CD4-positive, alpha-beta T cell treated with Interleukin-6 for 4 hours (primary cell): ENCODE measurements around the gene ALCAM.

ENCODE experiments used
- DNase-seq: peaks from one replicate; pipeline ENCODE4 v3.0.0-alpha.2; 2020; ENCODE audit warnings: mixed read lengths

Gene ALCAM

DNA sequence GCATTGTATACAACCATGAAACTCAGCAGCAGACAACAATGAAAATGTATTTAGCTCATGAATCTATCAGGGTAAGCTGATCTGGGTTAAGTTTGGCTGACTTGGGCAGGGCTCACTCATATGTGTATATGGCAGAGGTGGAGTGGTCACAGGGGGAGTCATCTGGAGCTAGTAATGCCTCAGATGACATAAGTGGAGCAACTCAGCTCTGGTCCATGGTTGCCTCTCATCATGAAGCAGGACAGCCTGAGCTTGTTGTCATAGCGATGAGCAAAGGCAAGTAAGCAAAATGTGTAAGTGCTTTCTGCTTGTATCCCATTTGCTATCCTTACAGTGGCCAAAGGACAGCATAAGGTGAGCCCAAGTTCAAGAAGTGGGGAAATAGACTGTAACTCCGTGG lies 64.5 kb downstream of the ALCAM start:
- no peak for DNase-seq

DNA sequence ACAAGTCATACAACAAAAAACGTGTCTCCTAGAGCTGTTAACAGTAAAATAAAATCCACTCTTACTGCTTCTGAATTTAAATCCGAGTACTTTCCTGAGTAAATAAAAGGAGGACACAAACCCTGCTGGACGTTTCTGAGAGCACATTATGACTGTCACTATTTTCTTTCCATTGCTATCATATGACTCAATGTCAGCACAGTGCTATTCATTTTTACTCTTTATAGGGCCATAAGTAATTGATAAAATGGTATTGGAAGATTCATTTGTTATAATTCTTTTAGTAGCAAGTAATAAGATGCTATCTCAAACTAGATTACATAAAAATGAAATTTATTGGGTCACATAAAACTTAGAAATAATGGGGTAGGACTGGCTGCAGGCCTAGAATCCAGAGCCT lies 68.6 kb downstream of the ALCAM start:
- DNase-seq, result no peak

DNA sequence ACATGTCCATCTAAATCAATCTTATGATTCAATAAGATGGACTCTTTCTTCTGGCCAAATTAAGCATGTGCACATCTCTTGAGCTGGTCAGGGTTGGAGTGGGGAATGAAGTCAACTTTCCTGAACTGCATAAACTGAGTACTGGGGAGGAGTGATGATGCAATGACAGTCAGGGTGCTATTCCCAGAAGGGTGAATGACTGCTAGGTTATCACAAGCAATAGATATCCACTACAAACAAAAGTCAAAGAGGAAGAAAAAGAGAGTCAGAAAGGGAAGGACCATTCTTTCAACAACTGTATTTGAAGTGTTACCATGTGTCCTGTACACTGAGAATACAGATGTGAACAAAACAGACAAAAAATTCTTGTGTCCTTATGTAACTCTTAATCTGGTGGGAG lies 70.0 kb downstream of the ALCAM start:
- DNase-seq, result no peak

DNA sequence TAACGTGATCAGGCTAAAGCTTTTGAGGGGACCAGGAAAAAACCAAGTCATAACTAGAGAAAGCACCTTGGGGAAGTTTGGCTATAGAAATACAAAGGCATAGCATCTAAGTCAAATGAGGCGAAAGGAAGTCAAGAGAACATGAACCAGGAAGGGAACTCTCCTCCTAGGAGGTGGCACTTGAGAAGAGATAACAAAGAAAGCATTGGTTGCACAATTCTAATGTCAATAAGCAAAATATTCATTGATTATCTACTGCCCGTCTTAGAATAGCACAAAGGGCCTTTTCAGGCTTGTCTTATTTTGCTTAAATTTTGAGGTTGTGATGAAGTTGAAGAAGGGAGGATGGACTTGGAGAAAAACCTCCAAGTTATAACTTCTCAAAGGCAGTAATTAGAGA lies 73.4 kb downstream of the ALCAM start:
- DNase-seq, result no peak

DNA sequence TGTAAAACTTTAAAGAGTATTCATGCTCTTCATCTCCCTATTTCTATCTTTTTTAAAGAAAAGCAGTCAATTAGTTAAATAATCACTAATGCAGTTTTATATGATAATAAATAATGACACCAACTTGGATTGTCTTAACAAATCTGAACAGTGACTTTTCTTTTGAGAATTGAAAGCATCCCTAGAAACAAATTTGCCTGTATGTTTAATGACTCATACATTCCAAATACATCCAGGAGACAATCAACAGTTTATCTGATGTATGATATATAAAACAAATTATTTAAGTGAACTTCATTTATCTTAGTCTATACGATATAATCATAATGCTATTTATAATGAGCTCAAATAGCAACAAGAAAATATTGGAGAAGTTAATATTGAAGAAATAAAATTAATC lies 78.0 kb downstream of the ALCAM start:
- no peak for DNase-seq

DNA sequence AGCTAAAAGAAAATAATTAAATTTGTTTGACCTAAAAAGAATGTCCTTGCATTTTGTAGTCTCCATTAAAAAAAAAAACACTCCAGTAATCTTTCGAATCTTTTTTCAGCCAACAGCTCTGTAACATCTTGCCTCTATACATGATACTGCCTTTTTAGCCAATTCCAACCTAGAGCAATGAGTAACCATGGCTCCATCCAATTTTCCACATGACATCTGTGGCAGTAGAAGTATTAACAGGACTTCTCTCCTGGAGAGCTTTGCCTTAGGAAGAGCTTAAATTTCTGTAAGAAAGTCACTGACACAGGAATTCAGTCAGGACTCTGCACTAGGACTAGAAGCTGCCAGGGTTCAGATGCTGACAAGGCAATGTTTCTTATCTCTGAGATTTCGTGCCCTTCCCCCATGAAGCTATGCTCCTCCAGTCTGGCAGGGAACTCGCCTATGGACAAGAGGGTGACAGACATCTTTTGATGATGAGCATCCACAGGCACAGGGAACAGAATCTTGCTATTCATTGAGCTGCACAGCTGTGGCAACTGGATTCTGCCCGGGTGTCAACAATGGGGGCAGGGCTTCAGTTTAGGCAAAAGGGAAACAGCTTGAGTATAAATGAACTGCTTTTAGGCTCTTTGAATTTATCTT lies 81.8 kb downstream of the ALCAM start:
- DNase-seq, result no peak

DNA sequence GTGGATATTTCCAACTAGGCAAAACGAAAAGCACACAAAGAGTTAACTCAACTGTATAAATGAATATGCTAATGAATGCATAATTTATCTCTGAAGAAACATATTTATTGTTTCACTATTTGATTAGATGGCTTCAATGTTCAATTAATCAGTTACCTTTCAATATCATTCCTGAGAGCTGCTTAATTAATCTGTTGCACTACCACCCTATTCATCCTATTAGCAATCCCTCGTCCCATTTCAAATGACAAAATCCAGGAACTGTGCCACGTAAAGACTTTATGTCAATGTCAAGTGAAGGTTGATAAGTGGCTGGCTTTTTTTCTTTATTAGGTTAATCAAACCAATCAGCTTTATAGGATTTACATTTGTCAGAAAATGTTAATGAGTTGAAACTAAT lies 82.7 kb downstream of the ALCAM start:
- no peak for DNase-seq

DNA sequence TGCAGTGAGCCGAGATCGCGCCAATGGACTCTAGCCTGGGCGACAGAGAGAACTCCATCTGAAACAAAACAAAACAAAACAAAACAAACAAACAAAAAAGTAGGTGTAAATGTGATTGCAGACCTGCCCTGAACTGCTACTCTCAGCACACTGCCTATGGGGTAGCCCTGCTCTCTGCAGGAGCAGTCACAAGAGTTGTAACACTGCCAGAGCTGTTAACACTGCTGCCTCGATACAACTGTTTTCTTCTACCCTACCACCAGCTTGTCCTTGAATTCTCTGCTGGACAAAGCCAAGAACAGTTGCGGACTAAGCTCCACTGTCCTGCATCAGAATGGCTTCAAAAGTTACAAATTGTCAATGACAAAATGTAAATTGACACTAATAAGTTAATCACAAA lies 89.3 kb downstream of the ALCAM start:
- DNase-seq, result no peak

DNA sequence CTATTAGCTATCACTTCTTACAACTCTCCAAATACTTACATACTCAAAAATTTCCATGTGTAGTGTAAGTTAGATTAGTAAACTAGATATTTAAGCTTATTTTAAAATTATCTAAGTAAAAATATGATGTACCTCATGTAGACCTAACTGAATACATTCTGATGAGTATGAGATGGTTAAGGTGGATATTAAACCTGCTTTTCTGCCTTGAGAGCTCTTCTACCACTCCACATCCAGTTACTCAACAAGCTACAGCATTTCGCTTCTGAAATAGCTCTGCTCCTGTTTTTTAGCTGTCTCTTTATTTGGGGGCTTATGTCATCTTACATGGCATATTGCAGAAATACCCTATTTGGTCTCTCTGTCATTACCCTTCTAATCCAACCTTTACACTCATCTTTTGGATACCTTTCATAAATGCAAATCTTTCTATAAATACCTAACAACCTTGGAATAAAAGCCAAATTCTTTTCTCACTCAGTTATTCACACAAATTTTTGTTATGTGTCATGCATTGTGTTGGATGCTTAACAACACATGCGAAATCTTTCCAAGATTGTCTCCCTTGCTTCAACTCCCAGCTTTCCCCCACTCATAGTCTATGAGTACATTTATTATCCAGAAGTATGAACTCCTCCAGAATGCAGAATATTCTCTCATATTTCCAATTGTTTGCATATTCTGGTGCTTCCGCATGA lies 92.0 kb downstream of the ALCAM start:
- no peak for DNase-seq

DNA sequence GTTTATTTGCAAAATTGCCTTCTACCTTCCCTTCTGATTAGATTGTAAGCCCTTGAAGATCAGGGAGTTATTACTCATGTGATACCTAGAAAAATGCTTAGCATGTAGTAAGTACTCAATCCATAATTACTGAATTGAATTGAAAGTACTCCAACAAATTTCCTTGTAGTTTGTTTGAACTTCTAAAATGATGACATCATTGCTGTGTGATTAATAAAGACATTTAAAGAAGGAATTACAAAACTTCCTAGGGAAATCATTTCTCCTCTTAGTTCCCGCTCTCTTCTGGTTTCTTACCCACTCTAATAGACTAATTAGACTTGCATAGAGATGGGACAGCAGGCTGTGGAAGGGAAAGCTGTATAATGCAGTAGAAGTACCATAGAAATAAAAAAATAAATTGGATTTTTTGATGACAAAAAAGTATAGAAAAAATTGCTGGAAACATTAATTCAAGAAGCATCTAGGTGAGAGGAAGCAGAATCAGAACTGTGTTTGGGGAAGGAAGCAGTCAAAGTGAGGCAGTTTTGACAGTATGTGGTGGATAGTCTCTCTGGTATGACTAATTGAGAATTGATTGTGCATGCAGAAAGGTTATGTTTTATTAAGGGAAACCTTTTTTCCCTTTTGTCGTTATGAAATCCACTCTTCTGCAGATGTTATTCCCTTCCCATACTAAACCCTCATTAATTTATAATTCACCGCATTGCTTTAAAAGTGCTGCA lies 93.0 kb downstream of the ALCAM start:
- DNase-seq, result no peak

DNA sequence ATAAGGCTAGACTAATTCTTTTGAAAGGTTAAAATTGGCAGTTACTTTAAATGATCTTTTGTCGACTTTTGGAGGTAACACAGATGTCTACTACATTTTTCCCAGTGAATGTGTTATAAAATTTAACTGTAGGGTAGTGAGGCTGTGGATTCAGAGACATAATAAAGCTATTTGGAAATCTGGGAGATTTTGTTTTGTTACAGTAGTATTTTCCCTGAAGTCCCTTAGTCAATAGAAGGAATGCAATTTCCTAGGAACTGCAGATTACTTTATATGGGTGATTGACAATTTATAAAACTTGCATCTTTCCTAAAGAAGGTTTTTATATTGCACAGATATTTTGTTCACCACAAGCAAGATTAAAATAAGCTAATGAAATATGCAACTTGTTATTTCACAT lies 96.9 kb downstream of the ALCAM start:
- DNase-seq, result no peak

DNA sequence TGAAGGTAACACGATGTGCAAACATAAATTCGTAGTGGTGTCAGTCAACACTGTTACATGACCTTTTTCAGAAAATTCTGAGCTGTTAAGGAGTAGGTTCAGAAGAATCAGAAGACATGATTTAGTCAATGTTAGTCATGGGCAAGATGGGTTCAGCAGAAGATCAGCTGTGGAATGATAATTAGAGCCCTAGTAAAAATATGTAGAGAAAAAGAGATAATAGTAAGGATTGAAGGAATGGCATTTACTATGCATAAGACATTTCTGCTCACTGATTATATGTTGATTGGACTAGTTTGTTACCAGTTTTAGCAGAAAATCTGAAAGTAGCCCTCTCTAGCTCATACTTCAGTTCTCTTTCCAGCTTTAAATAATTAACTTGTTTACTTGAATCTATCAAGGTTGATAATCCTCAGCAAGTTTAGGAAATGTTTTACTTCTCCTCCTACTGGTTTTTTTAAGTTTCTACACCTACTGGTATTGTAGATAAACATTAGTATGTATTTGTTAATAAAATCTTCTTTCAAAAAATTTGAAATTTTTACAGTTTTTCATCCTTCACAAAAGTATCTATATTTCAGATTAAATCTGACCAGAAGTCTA lies 98.6 kb downstream of the ALCAM start:
- DNase-seq, result no peak

DNA sequence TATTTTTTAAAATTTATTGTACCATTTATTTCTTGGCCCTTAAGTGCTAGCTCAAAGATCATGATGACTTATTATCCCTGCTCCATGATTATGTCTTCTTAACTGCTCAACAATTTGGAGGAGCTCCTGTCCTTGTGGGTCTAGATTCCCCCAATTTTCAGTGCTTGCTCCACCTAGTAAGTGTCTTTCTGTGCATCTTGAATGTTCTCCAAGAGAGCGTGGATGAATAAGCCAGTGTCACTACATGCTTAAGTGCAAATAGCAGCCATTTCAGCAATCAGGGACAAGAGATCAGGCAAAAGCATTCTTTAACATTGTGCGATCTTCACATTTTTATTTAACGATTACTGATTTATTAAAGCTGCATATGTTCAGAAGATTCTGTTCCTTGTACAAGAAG lies 99.4 kb downstream of the ALCAM start:
- DNase-seq, result no peak

DNA sequence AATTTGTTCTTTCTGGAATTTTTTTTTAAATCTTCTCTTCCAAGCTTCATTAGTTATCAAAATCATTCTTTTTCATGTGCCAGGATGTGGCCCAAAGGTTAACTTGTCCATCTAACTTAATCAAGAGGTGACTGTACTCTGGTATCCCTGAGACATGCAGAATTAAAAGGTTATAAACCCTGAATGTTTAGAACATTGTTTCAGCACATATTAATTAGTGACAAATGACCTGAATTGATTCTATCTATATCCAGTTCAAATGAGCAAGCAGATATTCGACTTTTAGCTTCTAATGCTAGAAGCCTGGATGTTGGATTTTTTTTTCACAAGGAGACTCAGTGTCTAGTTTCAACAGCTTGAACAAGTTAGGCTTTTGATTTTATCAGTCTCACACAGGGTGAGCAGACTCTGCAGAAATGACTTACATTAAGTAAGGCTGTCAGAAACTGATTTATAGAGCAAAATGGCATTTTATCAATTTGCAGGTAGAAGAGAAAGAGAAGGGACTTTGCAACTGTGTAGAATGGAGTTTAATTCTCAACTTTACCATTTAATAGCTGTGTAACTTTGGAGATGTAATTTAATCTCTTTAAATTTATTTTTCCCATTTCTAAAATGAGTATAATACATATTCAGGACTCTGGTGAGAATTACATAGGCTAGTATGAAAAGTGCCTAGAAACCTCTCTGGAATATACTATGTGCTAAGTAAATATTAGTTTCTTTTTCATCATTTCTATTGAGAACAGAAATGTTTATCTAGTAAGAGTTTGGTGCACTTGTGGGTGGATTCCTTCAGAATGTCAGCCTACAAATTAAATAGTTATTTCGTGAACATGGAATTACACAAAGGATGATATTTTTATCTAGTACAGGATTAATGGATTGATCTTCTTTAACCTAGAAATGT lies 100.0 kb downstream of the ALCAM start:
- no peak for DNase-seq

DNA sequence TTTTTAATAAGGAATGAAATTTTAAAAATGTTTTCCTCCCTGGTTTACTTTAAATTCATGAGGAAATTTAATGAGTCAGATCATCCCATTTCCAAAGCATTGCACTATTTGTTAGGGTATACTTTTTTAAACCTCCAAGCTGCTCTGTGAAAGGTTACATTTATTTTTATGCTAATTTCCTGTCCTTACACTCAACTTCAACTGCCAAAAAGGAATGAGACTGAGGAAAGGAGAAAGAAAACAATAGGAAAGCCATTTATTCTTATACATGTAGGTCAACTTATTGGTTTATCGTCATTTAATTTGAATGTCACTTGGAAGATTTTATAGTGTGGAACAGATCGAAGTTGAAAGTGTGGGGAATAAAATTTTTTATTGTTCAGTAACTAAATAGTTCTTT lies 104.1 kb downstream of the ALCAM start:
- no peak for DNase-seq

DNA sequence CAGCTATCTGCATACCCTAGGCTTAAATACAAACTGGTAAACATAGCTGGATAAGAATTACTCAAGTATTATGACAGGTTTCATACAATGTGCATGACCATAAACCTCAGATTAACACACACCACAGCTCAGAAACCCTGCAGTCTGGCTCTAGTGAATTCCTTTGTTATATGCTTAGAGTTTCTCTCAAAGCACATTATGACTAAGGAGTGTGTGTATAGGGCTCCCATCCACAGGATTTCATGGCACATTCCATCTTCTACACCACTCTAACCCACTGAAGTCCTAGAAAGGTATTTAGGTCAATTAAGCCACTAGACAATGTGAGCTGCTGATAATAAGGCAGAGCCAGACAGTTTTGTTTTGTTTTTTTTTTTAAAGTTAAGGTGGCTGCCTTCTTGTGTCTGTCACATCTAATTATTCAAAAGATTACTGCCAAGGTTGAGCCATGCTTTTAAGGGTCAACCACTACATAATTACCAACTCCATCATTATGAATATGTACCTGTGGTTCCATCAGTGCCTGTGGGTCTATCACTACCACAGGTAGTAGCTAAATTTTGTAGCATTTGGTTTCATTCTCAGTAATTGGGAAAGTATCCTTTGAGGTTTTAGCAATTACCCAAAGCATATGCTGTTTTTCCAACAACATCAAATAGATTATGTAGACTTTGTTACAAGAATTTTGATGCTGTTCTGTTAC lies 107.0 kb downstream of the ALCAM start:
- DNase-seq, result no peak

DNA sequence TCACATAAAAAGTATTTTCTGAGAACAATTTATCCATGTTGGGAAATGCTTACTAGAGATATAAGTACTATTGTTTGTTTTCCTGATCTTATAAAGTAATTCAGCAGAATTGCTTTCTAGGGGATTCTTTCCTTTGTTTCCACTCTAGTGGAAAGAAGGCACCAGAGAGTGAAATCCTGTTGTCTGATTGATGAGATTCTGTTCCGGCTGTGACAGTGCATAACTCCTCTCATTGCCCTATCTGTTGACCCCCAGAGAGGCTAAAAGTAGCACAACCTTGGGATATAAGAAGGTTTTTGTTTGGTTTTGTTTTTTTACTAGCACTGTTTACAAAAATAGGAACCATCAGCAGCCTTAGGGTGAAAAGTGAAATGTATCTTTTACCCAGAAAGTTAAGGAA lies 114.1 kb downstream of the ALCAM start:
- DNase-seq, result no peak

DNA sequence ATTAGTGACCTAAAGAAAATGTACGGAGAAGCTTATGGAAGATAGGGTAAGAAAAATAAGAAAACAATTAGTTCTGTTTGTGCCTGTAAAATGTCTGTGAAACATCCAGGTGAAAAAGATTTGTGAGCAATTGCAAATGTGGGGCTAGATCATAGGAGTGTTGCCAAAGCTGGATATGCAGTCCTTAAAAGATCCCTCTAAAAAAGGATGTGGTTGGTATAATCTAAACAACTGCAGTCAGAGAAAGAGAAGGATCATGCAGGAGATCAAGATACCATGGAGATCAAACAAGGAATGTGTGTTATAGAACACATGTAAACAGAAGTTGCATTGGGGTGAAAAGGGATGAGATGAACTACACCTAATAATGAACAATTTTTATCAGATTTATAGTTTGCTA lies 116.8 kb downstream of the ALCAM start:
- no peak for DNase-seq

DNA sequence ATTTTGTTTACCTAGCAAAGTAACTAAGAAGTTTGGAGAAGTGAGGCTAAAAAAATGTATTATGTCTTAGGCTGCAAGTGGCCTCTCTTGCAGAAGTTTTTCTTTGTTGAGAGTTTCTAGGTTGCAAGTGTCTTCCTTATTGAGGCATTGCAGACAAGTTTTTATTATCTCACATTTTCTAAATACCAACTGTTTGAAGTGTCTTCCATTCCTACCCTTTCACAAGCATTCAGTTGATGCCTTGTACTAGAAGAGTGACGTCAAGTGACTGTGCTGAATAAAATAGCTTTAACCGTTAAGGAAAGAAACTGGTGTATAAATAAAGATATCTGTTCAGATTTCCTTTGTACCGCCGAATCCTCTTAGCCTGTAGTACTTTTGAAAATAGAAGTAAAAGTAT lies 123.3 kb downstream of the ALCAM start:
- no peak for DNase-seq

DNA sequence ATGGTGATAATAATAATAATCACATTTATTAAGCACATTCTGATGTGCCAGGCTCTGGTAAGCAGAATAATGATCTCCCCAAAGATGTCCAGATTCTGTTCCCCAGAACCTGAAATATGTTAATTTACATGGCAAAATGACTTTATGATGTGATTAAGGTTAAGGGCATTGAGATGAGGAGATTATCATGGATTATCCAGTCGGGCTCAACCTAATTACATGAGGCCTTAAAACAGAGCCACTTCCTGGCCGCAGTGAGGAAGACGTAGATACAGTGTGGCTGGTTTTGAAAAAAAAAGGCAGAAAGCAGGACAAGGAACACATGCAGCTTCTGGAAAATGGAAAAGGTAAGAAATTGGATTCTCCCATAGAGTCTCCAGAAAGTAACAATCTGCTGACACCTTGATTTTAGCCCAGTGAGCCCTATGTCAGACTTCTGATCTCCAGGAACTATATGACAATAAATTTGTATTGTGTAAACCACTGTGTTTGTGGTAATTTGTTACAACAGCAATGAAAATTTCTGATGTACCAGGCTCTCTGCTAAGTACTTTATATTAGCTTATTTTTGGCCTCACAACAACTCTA lies 126.7 kb downstream of the ALCAM start:
- no peak for DNase-seq

DNA sequence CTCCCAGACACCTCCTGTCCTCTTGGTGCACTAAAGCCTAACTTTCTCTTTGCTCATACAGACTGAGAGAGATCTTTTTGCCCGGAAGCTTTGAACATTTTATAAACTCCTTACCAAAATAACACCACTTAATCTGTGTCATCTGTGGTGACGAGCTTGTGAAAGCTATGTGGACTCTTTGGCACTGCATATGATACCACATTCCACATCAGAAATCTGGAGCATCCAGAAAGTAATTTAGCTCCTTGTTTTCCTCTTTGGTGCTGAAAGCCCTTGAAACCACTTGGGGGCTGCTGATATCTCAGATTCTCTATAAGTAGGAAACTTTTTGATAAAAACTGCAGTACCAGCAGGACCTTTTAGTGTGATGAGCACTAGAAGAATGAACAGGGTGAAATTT lies 128.3 kb downstream of the ALCAM start:
- DNase-seq, result no peak

DNA sequence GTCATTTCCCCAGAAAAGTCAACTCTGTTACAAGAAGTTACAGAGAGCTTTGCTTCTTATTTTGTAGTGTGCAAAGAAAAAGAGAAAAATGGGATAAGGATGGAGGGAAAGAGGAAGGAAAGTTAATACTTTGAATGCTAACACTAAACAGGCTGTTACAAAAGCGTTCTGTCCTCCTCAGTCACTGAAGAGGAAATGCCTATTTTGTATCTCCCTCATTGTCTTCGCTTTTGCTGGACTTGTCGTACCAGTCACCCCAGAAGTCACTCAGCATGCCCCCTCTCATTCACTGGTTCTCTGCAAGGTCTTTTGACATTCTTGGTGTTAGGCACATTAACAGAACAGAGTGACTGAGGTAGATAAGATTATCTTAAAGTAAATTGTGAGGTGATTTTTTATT lies 129.6 kb downstream of the ALCAM start:
- no peak for DNase-seq
